Ectodermal cell (in vitro differentiated cells): Measurements from ENCODE around the gene GRM7.

Experiments
- H3K27ac ChIP-seq: 2 replicates; pipeline ENCODE4 v1.7.0; 2013; ENCODE audit warnings: mild to moderate bottlenecking, low read depth, low read length; ENCODE audit not compliant: insufficient read depth, poor library complexity, severe bottlenecking
- H3K27me3 ChIP-seq: 2 replicates; pipeline ENCODE4 v1.7.0; 2013; ENCODE audit warnings: mild to moderate bottlenecking, low read length; ENCODE audit not compliant: insufficient read depth, control insufficient read depth, poor library complexity, severe bottlenecking
- H3K36me3 ChIP-seq: one replicate; pipeline ENCODE4 v1.7.0; 2013; ENCODE audit warnings: low read length; ENCODE audit not compliant: control insufficient read depth, insufficient read depth
- H3K4me1 ChIP-seq: one replicate; pipeline ENCODE4 v1.7.0; 2013; ENCODE audit warnings: low read length; ENCODE audit not compliant: control insufficient read depth, insufficient read depth
- H3K4me3 ChIP-seq: 2 replicates; pipeline ENCODE4 v1.7.0; 2013; ENCODE audit warnings: low read depth, low read length, control low read depth; ENCODE audit not compliant: insufficient read depth
- H3K9me3 ChIP-seq: 2 replicates; pipeline ENCODE4 v1.7.0; 2013; ENCODE audit warnings: mild to moderate bottlenecking, low read length, moderate library complexity; ENCODE audit not compliant: control insufficient read depth
- WGBS, 2 experiments: methylation state at CpG; one replicate each; pipeline ENCODE4 v1.1.7; 2013; ENCODE audit warnings: missing lambda C conversion rate in 2 of 2; 5-methylcytosine and 5-hydroxymethylcytosine counted together

The GRM7 gene

DNA sequence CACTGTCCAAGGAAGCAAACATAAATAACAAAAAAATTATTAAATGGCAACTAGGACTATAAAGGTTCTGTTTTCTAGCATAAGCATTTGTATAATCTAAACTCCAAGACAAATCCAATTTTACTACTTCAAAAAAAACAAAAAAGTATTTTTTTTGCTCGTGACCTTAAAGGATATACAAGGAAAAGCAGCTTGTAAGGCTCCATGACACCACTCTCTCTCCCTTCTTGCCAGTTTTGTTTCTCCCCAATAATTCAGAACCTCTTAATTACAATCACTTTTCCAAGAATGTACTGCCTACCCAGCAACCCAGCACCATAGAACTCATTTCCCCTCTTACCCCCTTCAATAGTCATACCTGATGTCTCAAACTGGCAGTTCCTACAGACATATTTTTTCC lies 496.2 kb downstream of the GRM7 start:
- H3K4me3 ChIP-seq = no peak overlapping the region
- H3K27me3 ChIP-seq = no peaks in the 10 kb centered on the region
- 96 to 100% methylated on average over 1 of the region's 1 CpG for WGBS, 2 experiments
- no peak overlapping the region for H3K27ac ChIP-seq
- H3K9me3 ChIP-seq = no peaks in the 10 kb centered on the region
- no peaks in the 10 kb centered on the region for H3K36me3 ChIP-seq
- H3K4me1 ChIP-seq = no peaks in the 10 kb centered on the region

DNA sequence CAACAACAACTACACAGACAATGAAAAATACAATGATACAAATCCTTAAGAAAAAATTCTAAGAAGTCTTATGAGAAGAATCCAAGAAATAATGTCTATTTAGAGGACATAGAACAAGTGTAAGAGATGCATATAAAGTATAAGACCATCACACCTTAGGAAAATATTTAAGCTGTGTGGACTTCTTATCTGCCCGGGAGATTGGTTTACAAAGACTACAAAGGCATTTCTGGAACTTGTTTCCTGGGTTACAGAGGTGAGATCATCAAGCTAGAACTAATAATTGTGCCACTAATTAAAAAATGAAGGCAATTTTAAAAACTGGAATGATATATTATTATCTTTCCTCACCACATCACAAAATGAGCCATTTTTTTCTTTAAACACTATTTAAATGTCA lies 507.1 kb downstream of the GRM7 start:
- H3K27ac ChIP-seq = no peak overlapping the region
- no peak overlapping the region for H3K4me3 ChIP-seq
- no peaks in the 10 kb centered on the region for H3K9me3 ChIP-seq
- 94% methylated on average over 1 of the region's 1 CpG; no CpG with 5 or more reads in 1 of the 2 experiments for WGBS, 2 experiments
- no peaks in the 10 kb centered on the region for H3K4me1 ChIP-seq
- H3K36me3 ChIP-seq = no peaks in the 10 kb centered on the region
- no peaks in the 10 kb centered on the region for H3K27me3 ChIP-seq

DNA sequence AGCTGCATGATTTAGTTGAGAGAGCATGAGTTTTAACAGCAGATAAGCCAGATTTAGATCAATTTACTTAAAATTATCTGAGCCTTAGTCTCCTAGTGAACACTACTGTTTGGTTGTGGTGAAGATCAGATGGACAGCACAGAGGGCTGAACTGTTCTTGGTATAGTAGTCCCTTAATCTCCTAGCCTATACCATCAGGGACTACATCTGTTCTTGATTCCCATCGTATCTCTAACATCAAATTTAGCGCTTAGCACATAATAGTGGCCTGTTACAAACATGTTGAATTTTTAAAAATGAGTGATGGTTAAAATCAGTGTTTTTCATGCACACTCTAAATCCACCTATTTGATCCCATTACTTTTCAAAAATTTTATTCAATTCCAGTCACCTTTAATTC lies 507.7 kb downstream of the GRM7 start:
- Histone ChIP-seq H3K27me3 (no peaks in the 10 kb centered on the region), H3K9me3 (no peaks in the 10 kb centered on the region), H3K27ac (no peak overlapping the region), H3K36me3 (no peaks in the 10 kb centered on the region), H3K4me3 (no peak overlapping the region), H3K4me1 (no peaks in the 10 kb centered on the region)
- 95% methylated on average over 2 of the region's 2 CpGs; no CpG with 5 or more reads in 1 of the 2 experiments for WGBS, 2 experiments

DNA sequence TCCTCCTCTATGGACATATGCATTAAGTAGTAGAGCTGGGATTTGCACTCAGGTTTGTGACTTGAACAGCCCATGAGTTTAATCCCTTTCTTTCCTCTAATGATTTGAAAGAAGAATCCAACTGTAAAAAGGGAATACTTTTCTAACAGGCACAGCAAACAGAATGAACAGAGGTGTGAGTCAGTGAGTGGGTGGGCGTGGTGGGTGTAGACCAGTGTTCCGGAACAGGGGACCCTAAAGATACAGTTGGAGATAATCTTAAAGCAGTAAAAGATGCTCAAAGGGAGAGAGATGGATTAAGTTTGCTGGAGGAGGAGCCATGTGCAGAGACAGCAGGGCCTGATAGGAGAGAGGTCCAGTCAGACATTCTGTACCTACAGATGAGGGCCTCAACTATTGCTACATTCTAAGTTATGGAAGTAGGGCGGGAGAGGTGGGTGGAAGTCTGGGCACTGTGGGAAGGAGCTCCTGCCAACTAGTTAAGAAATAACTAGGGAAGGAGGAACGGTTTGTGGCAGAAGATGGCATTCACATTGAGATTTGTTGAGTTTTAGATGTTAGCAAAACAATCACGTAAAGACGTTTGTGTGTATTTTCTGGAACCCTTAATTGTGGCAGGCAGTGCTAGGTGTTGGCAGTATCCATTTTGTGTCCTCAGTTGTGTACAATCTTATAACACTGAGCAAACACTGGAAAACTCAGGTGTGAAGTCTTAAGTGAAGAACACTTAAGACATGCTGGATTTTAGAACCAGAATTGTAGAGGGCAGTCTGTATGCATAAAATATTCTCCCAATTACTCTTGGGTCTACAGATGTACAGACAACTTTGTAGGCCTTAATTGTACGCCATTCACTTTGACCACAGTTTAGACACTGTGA lies 511.0 kb downstream of the GRM7 start:
- H3K27me3 ChIP-seq = no peaks in the 10 kb centered on the region
- no peaks in the 10 kb centered on the region for H3K36me3 ChIP-seq
- no peak overlapping the region for H3K27ac ChIP-seq
- no peaks in the 10 kb centered on the region for H3K9me3 ChIP-seq
- no peaks in the 10 kb centered on the region for H3K4me1 ChIP-seq
- H3K4me3 ChIP-seq = no peak overlapping the region
- 65 to 66% methylated on average over 7 of the region's 7 CpGs for WGBS, 2 experiments

DNA sequence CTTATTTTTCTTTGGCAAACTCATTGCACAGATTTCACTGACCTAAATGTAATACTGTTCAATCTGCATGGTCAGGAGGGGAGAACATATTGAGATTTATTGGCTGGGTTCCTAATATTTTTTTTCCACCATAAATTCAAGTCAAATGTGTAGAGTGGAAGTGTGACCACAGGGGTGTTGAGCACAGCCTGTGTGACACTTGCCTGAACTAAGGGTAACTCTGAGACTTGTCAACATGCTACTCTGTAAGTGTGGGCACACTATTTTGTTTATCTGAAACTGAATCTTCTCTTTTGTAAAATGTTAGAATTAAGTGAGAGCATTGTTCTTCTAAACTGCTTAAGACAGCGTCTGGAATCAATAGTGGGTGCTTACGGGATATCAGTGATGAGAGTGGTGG lies 516.2 kb downstream of the GRM7 start:
- Histone ChIP-seq H3K27me3 (no peaks in the 10 kb centered on the region), H3K9me3 (no peaks in the 10 kb centered on the region), H3K4me3 (no peak overlapping the region), H3K27ac (no peak overlapping the region), H3K36me3 (no peaks in the 10 kb centered on the region), H3K4me1 (no peaks in the 10 kb centered on the region)
- WGBS, 2 experiments = 88 to 92% methylated on average over 2 of the region's 2 CpGs

DNA sequence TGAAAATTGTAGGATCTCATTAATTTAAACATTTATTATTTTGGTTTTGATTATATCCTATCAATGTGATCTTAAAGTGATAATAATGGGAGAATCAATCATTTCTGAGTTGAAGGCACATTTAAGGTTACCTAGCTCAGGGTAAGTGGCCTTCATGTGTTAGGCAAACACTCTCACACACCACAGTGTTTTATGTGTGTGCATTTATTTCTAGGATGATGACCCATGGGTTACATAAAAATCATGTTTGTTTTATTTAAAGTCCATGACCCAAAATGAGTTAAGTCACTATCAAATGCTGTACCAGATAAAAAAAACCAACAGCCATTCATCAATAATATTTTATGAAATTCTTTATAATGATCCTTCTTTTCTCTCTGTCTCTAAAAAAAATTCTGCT lies 520.8 kb downstream of the GRM7 start:
- no peaks in the 10 kb centered on the region for H3K36me3 ChIP-seq
- H3K4me1 ChIP-seq = no peaks in the 10 kb centered on the region
- no peaks in the 10 kb centered on the region for H3K9me3 ChIP-seq
- H3K27me3 ChIP-seq = no peaks in the 10 kb centered on the region
- no peak overlapping the region for H3K27ac ChIP-seq
- no peak overlapping the region for H3K4me3 ChIP-seq

DNA sequence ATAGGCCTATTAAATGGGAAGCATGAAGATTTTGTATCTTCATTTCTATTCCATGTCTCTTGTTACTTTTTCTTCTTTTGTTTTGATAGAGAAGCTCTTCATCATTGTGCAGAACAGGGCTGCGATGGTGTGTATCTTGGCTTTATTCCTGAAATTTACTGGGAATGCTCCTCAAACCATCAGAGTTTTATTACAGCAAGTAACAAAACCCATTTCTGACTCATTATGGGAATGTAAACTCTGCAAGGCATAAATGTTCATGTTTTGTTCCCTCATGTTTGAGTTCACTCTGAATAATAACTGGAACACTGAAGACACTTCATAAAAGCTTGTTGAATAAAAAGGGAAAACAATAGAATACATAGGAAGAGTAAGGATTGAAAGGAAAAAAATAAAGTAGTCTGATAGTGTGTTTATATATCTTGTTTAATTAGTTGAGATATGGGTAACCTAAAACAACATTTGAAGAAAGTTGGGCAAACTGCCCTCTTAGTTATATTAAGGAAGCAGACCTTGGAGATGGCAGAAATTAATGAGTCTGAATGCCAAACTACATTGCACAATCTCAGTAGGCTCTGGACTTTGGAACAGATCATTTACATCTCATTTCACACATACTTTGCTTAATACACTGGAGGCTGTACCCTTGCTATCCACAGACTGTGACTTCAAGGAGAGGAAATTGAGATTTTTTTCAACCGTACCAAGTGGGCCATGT lies 521.5 kb downstream of the GRM7 start:
- 88 to 94% methylated on average over 2 of the region's 2 CpGs for WGBS, 2 experiments

DNA sequence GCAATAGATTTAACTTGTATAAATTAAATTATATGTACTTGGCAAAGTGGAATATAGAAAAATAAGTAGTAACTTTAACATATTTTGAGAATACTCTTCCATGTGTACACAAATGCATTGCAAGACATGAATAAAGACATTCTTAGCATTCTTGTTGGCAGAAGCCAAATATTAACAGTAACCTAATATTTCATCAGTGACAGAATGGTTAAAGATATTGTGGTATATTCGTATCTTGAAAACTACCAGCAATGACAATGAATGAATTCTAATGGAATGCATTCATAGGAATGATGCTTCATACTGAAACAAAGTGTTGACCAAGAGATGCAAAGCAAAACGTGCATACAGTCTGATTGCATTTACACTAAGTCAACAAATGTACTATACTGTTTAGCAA lies 524.7 kb downstream of the GRM7 start:
- Histone ChIP-seq H3K9me3 (no peaks in the 10 kb centered on the region), H3K27me3 (no peaks in the 10 kb centered on the region), H3K4me1 (no peaks in the 10 kb centered on the region), H3K36me3 (no peaks in the 10 kb centered on the region), H3K4me3 (no peak overlapping the region), H3K27ac (no peak overlapping the region)
- 88 to 100% methylated on average over 1 to 2 of the region's 2 CpGs for WGBS, 2 experiments

More for the DNA sequence above, 521.5 kb downstream of the GRM7 start:
- H3K4me3 ChIP-seq = no peak overlapping the region
- no peaks in the 10 kb centered on the region for H3K36me3 ChIP-seq
- no peaks in the 10 kb centered on the region for H3K27me3 ChIP-seq
- no peaks in the 10 kb centered on the region for H3K4me1 ChIP-seq
- no peaks in the 10 kb centered on the region for H3K9me3 ChIP-seq
- H3K27ac ChIP-seq = no peak overlapping the region

DNA sequence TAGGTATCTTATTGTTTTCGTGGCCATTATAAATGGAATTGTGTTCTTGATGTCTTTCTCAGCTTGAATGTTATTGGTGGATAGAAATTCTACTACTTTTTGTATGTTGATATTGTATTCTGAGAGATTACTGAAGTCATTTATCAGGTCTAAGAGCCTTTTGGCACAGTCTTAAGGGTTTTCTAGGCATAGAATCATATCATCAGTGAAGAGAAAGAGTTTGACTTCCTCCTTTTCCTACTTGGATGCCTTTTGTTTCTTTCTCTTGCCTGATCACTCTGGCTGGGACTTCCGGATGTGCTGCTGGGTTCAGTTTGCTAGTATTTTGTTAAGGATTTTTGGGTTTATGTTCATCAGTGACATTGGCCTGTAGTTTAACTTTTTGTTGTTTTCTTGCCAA lies 527.1 kb downstream of the GRM7 start:
- Histone ChIP-seq H3K9me3 (no peaks in the 10 kb centered on the region), H3K4me1 (no peaks in the 10 kb centered on the region), H3K36me3 (no peaks in the 10 kb centered on the region), H3K27me3 (no peaks in the 10 kb centered on the region), H3K4me3 (no peak overlapping the region), H3K27ac (no peak overlapping the region)
- 89 to 93% methylated on average over 2 of the region's 2 CpGs for WGBS, 2 experiments

DNA sequence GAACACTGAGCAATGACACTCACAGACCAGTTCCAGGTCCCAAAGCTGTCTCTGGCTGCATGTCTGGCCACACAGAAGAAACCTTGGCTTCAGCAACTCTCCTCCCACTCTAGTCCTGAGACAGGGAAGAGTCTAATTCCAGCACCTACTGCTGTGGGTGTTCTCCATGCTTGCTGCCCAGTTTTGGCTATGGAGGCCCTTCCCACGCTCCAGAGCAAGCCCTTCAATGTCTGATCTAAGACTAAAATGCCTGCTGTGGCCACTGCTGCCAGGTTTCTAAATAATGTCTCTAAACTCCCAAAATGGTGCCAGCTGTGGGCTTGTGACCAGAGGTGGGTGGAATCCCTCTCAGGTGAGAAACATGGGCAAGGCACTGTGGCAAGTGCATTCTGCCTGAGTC lies 531.3 kb downstream of the GRM7 start:
- H3K27me3 ChIP-seq = no peaks in the 10 kb centered on the region
- H3K4me3 ChIP-seq = no peak overlapping the region
- no peak overlapping the region for H3K27ac ChIP-seq
- H3K4me1 ChIP-seq = no peaks in the 10 kb centered on the region
- H3K36me3 ChIP-seq = no peaks in the 10 kb centered on the region
- WGBS, 2 experiments = 93 to 94% methylated on average over 1 of the region's 1 CpG
- no peaks in the 10 kb centered on the region for H3K9me3 ChIP-seq
